Neural progenitor cell (in vitro differentiated cells): ENCODE measurements around the gene RABEP2.

Experiments
- CTCF ChIP-seq: fragments of 200-600 bp; sonication (generic); IDR thresholded peaks from 2 replicates; pipeline ENCODE4 v1.5.1; 2017; ENCODE audit warnings: antibody characterized with exemption, mild to moderate bottlenecking
- EZH2phosphoT487 ChIP-seq: fragments of 200-600 bp; sonication (generic); IDR thresholded peaks from 2 replicates; pipeline ENCODE4 v1.6.1; 2017; ENCODE audit warnings: antibody characterized with exemption

GRCh38 chr16:28927815-28928214 lies 2.8 kb upstream of the RABEP2 start:
- no peak for TF ChIP-seq CTCF
- no peak for TF ChIP-seq EZH2phosphoT487
